NB4 (cell line): ENCODE data around the gene DCAF11.

Experiments used
- MYC ChIP-seq: IDR thresholded peaks from 2 replicates; pipeline ENCODE4 v1.6.1; 2011; ENCODE audit warnings: low read depth, low read length
- POLR2A ChIP-seq: IDR thresholded peaks from 2 replicates; pipeline ENCODE4 v1.6.1; 2011; ENCODE audit warnings: mild to moderate bottlenecking; ENCODE audit not compliant: insufficient read length; ENCODE audit errors: extremely low read depth
- TF ChIP-seq, protein P1 (sequence below): IDR thresholded peaks from 2 replicates; pipeline ENCODE4 v1.6.1; 2011; ENCODE audit warnings: low read depth, low read length
- TF ChIP-seq, protein P2 (sequence below): IDR thresholded peaks from one replicate; pipeline ENCODE4 v1.5.1; 2012; ENCODE audit warnings: low read depth, low read length

DNA sequence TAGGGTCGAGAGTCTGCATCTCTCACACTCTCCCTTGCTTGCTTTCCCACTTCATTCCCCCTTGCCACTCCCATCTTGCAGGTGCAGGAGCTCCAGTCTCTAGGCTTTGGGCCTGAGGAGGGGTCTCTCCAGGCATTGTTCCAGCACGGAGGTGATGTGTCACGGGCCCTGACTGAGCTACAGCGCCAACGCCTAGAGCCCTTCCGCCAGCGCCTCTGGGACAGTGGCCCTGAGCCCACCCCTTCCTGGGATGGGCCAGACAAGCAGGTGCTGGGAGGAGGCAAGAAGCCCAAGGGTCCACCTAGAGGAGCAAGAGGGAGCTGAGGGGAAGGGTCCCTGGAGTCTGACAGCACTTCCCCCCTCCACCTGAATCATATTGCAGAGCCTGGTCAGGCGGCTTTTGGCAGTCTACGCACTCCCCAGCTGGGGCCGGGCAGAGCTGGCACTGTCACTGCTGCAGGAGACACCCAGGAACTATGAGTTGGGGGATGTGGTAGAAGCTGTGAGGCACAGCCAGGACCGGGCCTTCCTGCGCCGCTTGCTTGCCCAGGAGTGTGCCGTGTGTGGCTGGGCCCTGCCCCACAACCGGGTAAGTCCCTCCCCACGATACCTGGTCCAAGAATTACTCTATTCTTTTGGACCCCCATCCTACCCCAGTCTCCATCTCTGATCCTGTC lies 37.0 kb downstream of the DCAF11 start:
- TF ChIP-seq, protein P1, sequence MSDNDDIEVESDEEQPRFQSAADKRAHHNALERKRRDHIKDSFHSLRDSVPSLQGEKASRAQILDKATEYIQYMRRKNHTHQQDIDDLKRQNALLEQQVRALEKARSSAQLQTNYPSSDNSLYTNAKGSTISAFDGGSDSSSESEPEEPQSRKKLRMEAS: no peak
- TF ChIP-seq, protein P2, sequence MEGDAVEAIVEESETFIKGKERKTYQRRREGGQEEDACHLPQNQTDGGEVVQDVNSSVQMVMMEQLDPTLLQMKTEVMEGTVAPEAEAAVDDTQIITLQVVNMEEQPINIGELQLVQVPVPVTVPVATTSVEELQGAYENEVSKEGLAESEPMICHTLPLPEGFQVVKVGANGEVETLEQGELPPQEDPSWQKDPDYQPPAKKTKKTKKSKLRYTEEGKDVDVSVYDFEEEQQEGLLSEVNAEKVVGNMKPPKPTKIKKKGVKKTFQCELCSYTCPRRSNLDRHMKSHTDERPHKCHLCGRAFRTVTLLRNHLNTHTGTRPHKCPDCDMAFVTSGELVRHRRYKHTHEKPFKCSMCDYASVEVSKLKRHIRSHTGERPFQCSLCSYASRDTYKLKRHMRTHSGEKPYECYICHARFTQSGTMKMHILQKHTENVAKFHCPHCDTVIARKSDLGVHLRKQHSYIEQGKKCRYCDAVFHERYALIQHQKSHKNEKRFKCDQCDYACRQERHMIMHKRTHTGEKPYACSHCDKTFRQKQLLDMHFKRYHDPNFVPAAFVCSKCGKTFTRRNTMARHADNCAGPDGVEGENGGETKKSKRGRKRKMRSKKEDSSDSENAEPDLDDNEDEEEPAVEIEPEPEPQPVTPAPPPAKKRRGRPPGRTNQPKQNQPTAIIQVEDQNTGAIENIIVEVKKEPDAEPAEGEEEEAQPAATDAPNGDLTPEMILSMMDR: no peak
- TF ChIP-seq POLR2A: no peak
- no peak for TF ChIP-seq MYC
